22Rv1 (cell line): ENCODE data around the gene C10orf71.

ENCODE experiments used
- H3K27ac ChIP-seq: fragments of 450-650 bp; 2 replicates; pipeline ENCODE4 v1.5.1; 2017
- ZFX ChIP-seq: fragments of 450-650 bp; IDR thresholded peaks from 2 replicates; pipeline ENCODE4 v1.6.1; 2017; ENCODE audit warnings: antibody characterized with exemption, borderline replicate concordance
- TF ChIP-seq, protein P1 (sequence below): fragments of 450-650 bp; IDR thresholded peaks from 2 replicates; pipeline ENCODE4 v1.5.1; 2017; ENCODE audit warnings: mild to moderate bottlenecking

C10orf71 gene

DNA sequence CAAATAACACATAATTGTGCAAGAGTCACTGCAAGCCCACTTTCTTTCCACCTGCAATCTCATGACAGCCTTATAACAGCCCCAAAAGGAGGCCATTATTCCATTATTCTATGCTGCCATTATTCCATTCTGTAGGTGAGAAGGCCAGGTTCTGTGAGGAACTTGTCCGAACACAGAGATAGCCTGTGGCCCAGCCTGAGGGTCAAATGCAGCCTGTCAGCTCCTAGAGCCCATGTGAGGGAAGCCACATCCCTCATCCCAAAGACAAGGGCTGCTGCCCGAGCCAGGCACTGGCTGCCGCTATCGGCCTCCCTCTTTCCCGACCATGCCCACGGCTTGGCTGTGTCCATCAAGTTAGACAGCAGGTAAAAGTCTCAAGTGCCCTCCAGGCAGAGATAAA, 24.1 kb upstream of the C10orf71 start:
- TF ChIP-seq, protein P1, sequence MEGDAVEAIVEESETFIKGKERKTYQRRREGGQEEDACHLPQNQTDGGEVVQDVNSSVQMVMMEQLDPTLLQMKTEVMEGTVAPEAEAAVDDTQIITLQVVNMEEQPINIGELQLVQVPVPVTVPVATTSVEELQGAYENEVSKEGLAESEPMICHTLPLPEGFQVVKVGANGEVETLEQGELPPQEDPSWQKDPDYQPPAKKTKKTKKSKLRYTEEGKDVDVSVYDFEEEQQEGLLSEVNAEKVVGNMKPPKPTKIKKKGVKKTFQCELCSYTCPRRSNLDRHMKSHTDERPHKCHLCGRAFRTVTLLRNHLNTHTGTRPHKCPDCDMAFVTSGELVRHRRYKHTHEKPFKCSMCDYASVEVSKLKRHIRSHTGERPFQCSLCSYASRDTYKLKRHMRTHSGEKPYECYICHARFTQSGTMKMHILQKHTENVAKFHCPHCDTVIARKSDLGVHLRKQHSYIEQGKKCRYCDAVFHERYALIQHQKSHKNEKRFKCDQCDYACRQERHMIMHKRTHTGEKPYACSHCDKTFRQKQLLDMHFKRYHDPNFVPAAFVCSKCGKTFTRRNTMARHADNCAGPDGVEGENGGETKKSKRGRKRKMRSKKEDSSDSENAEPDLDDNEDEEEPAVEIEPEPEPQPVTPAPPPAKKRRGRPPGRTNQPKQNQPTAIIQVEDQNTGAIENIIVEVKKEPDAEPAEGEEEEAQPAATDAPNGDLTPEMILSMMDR, result no peak
- TF ChIP-seq ZFX, result no peak
- H3K27ac ChIP-seq, result no peak overlapping the region

DNA sequence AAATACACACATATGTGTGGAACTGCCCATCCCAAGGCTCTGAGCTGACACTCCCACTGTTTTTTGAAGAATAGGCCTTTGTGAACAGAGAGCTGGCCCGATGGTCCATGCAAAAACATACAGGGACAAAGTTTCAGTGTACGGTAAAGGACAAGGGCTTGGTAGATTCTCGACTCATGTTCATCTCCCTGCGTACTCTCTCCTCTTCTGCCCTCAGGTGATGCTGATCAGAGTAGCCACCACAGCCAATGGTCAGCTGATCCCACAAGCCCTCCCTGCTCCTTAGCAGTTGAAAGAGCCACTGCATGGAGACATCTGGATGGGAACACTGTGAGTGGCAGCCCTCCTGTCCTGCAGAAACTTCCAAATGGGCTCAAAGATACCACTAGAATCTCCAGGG, 23.1 kb upstream of the C10orf71 start:
- TF ChIP-seq ZFX, result no peak
- TF ChIP-seq, protein P1, result no peak
- H3K27ac ChIP-seq, result no peak overlapping the region

DNA sequence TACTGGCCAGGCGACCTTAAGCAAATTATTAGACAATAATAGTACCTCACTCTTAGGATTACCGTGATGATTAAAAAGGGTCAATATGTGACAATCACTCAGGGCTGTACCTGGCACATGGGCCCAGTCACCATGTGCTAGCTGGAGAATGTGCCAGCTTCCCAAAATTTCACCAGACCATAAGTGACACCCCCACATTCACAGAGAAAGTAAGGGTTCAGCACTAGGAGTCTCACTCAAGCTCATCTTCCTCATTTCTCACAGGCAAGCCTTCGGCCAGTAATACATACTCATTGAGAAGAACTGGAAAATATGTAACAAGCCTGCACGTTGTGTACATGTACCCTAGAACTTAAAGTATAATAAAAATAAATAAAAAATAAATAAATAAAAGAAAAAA, 22.4 kb upstream of the C10orf71 start:
- H3K27ac ChIP-seq, result no peak overlapping the region
- no peak for TF ChIP-seq ZFX
- TF ChIP-seq, protein P1, result no peak

DNA sequence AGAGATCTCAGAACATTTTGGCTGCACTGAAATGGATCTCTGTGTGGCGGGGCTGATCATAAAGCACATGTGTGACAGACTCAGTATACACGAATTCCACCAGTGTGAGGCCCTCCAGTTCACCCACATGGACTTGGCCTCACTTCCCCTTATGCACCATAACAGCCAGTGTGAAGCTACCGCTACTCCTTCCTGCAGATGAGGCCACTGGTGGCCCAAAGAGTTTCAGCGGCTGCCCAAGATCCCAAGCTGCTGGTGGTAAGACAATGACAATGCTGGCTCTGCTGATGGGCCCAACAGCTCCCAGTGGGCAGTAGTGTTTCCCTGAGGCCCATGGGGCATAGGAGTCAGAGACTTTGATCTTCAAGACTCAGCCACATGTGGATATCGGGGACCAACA, 21.0 kb upstream of the C10orf71 start:
- TF ChIP-seq ZFX, result no peak
- TF ChIP-seq, protein P1, result no peak
- H3K27ac ChIP-seq, result no peak overlapping the region

DNA sequence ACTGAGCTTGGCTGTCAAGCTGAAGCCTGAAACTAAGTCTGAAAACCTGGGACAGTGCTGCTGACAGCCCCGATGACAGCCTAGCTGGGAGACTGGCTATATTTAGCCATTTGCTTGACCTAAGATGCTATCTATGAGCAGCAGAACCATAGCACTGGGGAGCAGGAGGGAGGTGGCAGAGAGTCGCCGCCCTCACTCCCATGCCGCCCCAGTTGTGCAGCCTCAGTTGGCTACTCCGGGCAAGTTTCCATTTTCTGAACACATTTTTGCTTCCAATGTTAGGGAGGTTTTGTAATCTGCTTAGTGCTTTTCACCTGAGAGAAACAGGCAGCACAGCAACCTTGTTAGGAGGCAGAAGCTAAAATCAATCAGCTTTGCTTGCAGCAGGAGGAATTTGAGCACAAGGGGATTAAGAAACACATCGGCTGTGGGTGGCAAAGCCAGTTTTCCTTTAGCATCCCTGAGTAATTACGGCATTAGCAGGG, 20.4 kb upstream of the C10orf71 start:
- H3K27ac ChIP-seq, result no peak overlapping the region
- TF ChIP-seq ZFX, result no peak

DNA sequence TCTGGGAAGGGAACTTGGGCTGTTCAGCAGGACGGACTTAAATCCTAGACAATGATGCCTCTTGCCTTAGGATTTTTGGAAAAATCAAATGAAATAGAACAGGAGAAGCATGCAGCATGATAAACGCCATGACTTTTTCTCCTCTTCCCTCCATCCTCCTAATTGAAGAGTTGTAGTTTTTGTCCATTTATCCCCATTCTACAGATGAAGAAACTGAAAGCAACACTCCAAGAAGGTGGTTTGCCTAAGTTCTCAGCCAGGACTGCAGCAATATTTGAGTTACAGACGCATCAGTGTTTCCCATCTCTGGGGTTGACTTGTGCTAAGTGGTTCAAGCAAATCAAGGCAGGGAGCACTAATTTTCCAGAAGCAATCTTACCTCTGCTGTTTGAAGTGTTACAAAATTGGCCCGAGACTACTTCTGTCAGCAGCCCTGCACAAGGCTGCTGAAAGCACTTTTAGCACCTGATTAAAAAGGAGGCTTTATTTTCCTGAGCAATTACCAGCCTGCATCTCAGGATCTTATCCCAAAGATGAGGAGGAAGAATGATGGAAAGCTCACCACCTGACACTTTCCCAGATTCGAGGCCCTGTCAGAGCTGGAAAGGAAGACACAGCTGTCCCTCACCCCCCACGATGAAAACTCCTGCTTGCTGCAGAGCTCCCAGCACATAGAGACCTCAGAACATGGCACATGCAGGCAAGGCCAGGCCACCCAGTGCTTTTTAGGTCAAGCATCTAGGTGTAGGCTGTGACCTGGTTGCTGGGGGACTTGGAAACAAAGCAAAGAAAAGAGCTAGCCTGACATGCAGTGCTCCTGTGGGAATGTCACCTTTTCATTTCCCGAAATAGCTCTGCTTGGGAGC, 19.7 kb upstream of the C10orf71 start:
- no peak for TF ChIP-seq ZFX
- TF ChIP-seq, protein P1, result no peak
- no peak overlapping the region for H3K27ac ChIP-seq

DNA sequence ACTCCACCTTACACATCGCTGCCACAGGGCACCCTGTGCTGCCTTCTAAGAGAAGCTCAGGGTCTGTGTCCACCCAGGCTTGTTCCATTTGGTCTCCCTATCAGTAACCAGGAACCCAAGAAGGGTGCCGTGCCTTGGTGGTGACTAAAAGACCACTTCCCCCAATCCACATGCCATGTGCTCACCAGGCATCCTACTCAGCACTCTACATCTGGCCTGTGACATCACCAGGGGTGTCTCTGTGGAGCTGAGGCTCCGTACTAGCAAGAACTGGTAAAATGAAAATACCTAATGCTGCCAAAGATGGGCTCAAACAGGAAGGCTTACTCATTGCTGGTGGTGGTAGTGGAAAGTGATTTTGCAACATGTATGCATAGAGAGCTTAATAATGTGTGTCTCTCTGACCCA, 19.0 kb upstream of the C10orf71 start:
- TF ChIP-seq, protein P1, result no peak
- no peak for TF ChIP-seq ZFX
- no peak overlapping the region for H3K27ac ChIP-seq
